Measurements from ENCODE around the gene ENTPD1. TPM values are rescaled to one million over a fixed set of nuclear protein-coding genes. Genes with fewer than 3 reads are reported as not detected.
"Not testable (repeated sequence)": the region's sequence is repeated elsewhere in the genome, so short reads cannot be mapped to it uniquely, and the experiment has no call there.

Gene ENTPD1
- total and polyA plus RNA-seq, 8 donors: 3.7 to 56.7 (median 9.7) TPM

GRCh38 chr10:95907456-95908253 lies 151.7 kb downstream of the ENTPD1 start, which contains the start of gene CC2D2B:
Gene CC2D2B (plus strand): TSS chr10:95907975. CDS start chr10:95911324, 3,349 bp downstream.
- TF ChIP-seq POLR2AphosphoS5 (IDR thresholded peaks at IDR 0.05): peak; percentile 1 to 53 (median 5)
- no peak for TF ChIP-seq EP300 (IDR thresholded peaks at IDR 0.05)
- peak in 1 of 7 experiments; percentile 14 for TF ChIP-seq CTCF (IDR thresholded peaks at IDR 0.05)
- H3K4me3 ChIP-seq: peak within 1 kb of the TSS; percentile 56 to 82 (median 78)
- H3K27ac ChIP-seq: peak within 1 kb of the TSS; percentile 77 to 91 (median 88)
- intact Hi-C loops (cut with DNase I; ENCODE audit: low total_unique reads): no loop called here
- H3K36me3 ChIP-seq: peaks cover 0 to 18% (median 10%) of the 10 kb centered on the region in 4 donors
- H3K4me1 ChIP-seq: peaks cover 3 to 11% (median 6%) of the 10 kb centered on the region in 4 donors
- no peaks in the 10 kb centered on the region for H3K27me3 ChIP-seq
- no peaks in the 10 kb centered on the region for H3K9me3 ChIP-seq
- WGBS, 5 donors: 0 to 1% (median 0%) methylated on average over 15 to 69 of the region's 69 CpGs
- DNase-seq: peak; percentile 84 to 93

GRCh38 chr10:95908450-95908849 lies 152.5 kb downstream of the ENTPD1 start:
- Histone ChIP-seq H3K9me3 (no peaks in the 10 kb centered on the region), H3K4me1 (peaks cover 3 to 11% (median 6%) of the 10 kb centered on the region in 4 donors), H3K4me3 (peak overlapping the region in 2 of 4 donors; percentile 77 to 82), H3K27ac (peak overlapping the region in 1 of 5 donors; percentile 88), H3K36me3 (peaks cover 0 to 10% (median 2%) of the 10 kb centered on the region in 4 donors), H3K27me3 (no peaks in the 10 kb centered on the region)
- intact Hi-C loops (cut with DNase I; ENCODE audit: low total_unique reads): no loop called here
- TF ChIP-seq POLR2AphosphoS5 (IDR thresholded peaks at IDR 0.05): no peak
- no peak for TF ChIP-seq POLR2A (IDR thresholded peaks at IDR 0.05)
- TF ChIP-seq CTCF (IDR thresholded peaks at IDR 0.05): no peak
- TF ChIP-seq EP300 (IDR thresholded peaks at IDR 0.05): no peak
- WGBS, 5 donors: 46 to 64% (median 59%) methylated on average over 4 of the region's 4 CpGs
- DNase-seq: no peak

GRCh38 chr10:95909561-95909960 lies 153.6 kb downstream of the ENTPD1 start:
- Histone ChIP-seq H3K36me3 (peaks cover 0 to under 1% (median 0%) of the 10 kb centered on the region in 4 donors), H3K27ac (no peak overlapping the region), H3K4me3 (no peak overlapping the region), H3K9me3 (no peaks in the 10 kb centered on the region), H3K27me3 (no peaks in the 10 kb centered on the region), H3K4me1 (peaks cover 3 to 11% (median 6%) of the 10 kb centered on the region in 4 donors)
- 91 to 96% (median 94%) methylated on average over 2 of the region's 2 CpGs for WGBS, 5 donors
- no peak for DNase-seq
- no peak for TF ChIP-seq POLR2AphosphoS5 (IDR thresholded peaks at IDR 0.05)
- TF ChIP-seq CTCF (IDR thresholded peaks at IDR 0.05): no peak
- no peak for TF ChIP-seq EP300 (IDR thresholded peaks at IDR 0.05)
- no peak for TF ChIP-seq POLR2A (IDR thresholded peaks at IDR 0.05)
- intact Hi-C loops (cut with DNase I; ENCODE audit: low total_unique reads): no loop called here

- H3K27me3 ChIP-seq; H3K4me3 ChIP-seq; H3K9me3 ChIP-seq; intact Hi-C loops (cut with DNase I; ENCODE audit: low total_unique reads); DNase-seq; H3K27ac ChIP-seq; H3K4me1 ChIP-seq; H3K36me3 ChIP-seq: not testable (repeated sequence)
Observed at GRCh38 chr10:95916039-95916438, 160.1 kb downstream of the ENTPD1 start.

Other genes starting within 250 kb of the ENTPD1 start
- gene SORBS1, start 194.8 kb upstream of the ENTPD1 start, total RNA-seq: 100 to 1,000 TPM in 4 of 5 donors, 10 to 100 TPM in 1; 44.9 to 713 (median 440) TPM
- 10 to 100 TPM; 34.4 to 94.8 (median 42.0) TPM for gene SORBS1, start 194.8 kb upstream of the ENTPD1 start, polyA plus RNA-seq
- 10 to 100 TPM; 26.8 to 87.6 (median 33.9) TPM for gene ALDH18A1, start 99.5 kb upstream of the ENTPD1 start, total RNA-seq
- 10 to 100 TPM; 11.3 to 19.2 (median 16.6) TPM for gene ALDH18A1, start 99.5 kb upstream of the ENTPD1 start, polyA plus RNA-seq
- gene TCTN3, start 62.2 kb upstream of the ENTPD1 start, total RNA-seq: 10 to 100 TPM in 2 of 5 donors, 1 to 10 TPM in 3; 1.2 to 31.6 (median 9.3) TPM
- 10 to 100 TPM in 2 of 3 donors, 1 to 10 TPM in 1; 8.6 to 12.1 (median 10.1) TPM for gene TCTN3, start 62.2 kb upstream of the ENTPD1 start, polyA plus RNA-seq
- 1 to 10 TPM in 3 of 5 donors, not detected in 2; 1.2 to 9.2 (median 5.1) TPM for gene CC2D2B, start 151.8 kb downstream of the ENTPD1 start, total RNA-seq
- under 1 TPM in 2 of 3 donors, not detected in 1; 0.12 to 0.18 TPM for gene CC2D2B, start 151.8 kb downstream of the ENTPD1 start, polyA plus RNA-seq